H1 (cell line): ENCODE results near the gene CDKN2C. TPM values are rescaled to one million over a fixed set of nuclear protein-coding genes. Genes with fewer than 3 reads are reported as not detected.

Experiments used
- CTCF ChIA-PET: fragments of 300-600 bp; sonication (Branson Sonifier 250); formaldehyde crosslinking; loops from one replicate; lab custom pipeline; 2021; ENCODE audit not compliant: partially characterized antibody; lab: Charles Lee
- POLR2A ChIA-PET: fragments of 300-600 bp; sonication (Branson Sonifier 250); formaldehyde crosslinking; loops from one replicate; lab custom pipeline; 2021; ENCODE audit warnings: inconsistent platforms; ENCODE audit not compliant: partially characterized antibody; lab: Charles Lee
- DNase-seq, 2 experiments: peaks; one replicate each; pipeline versions ENCODE4 v3.0.0 to v3.0.0-alpha.2; 2010 to 2022; ENCODE audit warnings: low spot score in 2 of 2, low read depth in 1 of 2, mixed read lengths in 1 of 2
- FAIRE-seq: peaks from 2 replicates; lab custom pipeline; 2011; peaks lifted over from hg19 to GRCh38; lab: Jason Lieb, UNC
- H2AFZ ChIP-seq: 2 replicates; pipeline ENCODE4 v1.8.1; 2012; ENCODE audit warnings: low read length, inconsistent platforms
- H2AK5ac ChIP-seq: 2 replicates; pipeline ENCODE4 v1.6.1; 2013; ENCODE audit warnings: low read depth, low read length
- H2BK120ac ChIP-seq: replicated peaks from 2 replicates; pipeline ENCODE3; 2013; ENCODE audit warnings: low read depth, low read length, inconsistent platforms
- H2BK12ac ChIP-seq: 2 replicates; pipeline ENCODE4 v1.6.1; 2013; ENCODE audit warnings: low read depth, low read length
- H2BK15ac ChIP-seq: 2 replicates; pipeline ENCODE4 v1.6.1; 2013; ENCODE audit warnings: low read length
- H2BK20ac ChIP-seq: 2 replicates; pipeline ENCODE4 v1.6.1; 2013; ENCODE audit warnings: low read length
- H2BK5ac ChIP-seq: 2 replicates; pipeline ENCODE4 v1.6.1; 2013; ENCODE audit warnings: low read depth, low read length
- H3K14ac ChIP-seq: 2 replicates; pipeline ENCODE4 v1.6.1; 2013; ENCODE audit warnings: inconsistent platforms; ENCODE audit not compliant: insufficient read length
- H3K18ac ChIP-seq: 2 replicates; pipeline ENCODE4 v1.6.1; 2013; ENCODE audit warnings: low read length; ENCODE audit errors: extremely low read depth
- H3K23ac ChIP-seq: 2 replicates; pipeline ENCODE4 v1.6.1; 2013; ENCODE audit warnings: inconsistent platforms; ENCODE audit not compliant: insufficient read length
- H3K23me2 ChIP-seq: 2 replicates; pipeline ENCODE4 v1.6.1; 2013; ENCODE audit warnings: low read depth, low read length
- H3K27ac ChIP-seq: 2 replicates; pipeline ENCODE4 v1.6.1; 2011; ENCODE audit warnings: low read depth, low read length, inconsistent platforms
- H3K27me3 ChIP-seq, 4 experiments: replicated peaks in 1 of 4; 1 replicate in 1 of 4; 2 replicates in 3 of 4; pipeline versions ENCODE4 v1.6.1 to v1.8.1; 2011 to 2013; ENCODE audit warnings: low read length in 3 of 4, mild to moderate bottlenecking in 3 of 4, inconsistent platforms in 2 of 4, mixed read lengths in 2 of 4, moderate library complexity in 1 of 4; ENCODE audit not compliant: control insufficient read depth in 3 of 4, insufficient read depth in 3 of 4; ENCODE audit errors: extremely low read depth in 1 of 4
- H3K36me3 ChIP-seq, 4 experiments: 2 replicates each; pipeline versions ENCODE4 v1.6.1 to v1.8.1; 2011 to 2013; ENCODE audit warnings: mild to moderate bottlenecking in 4 of 4, low read length in 3 of 4, moderate library complexity in 2 of 4, control low read depth in 1 of 4, inconsistent platforms in 1 of 4; ENCODE audit not compliant: insufficient read depth in 4 of 4, control insufficient read depth in 2 of 4
- H3K4ac ChIP-seq: replicated peaks from 2 replicates; pipeline ENCODE3; 2013; ENCODE audit warnings: low read length, low read depth, mixed read lengths, inconsistent platforms; ENCODE audit not compliant: insufficient read length
- H3K4me1 ChIP-seq, 4 experiments: replicated peaks in 1 of 4; 1 replicate in 1 of 4; 2 replicates in 3 of 4; pipeline versions ENCODE4 v1.6.1 to v1.8.1; 2011 to 2013; ENCODE audit warnings: low read length in 3 of 4, inconsistent platforms in 2 of 4, mixed read lengths in 1 of 4; ENCODE audit not compliant: insufficient read depth in 4 of 4, control insufficient read depth in 3 of 4
- H3K4me2 ChIP-seq, 2 experiments: 2 replicates each; pipeline versions ENCODE4 v1.6.1 to v1.8.1; 2011 to 2013; ENCODE audit warnings: low read depth in 2 of 2, low read length in 2 of 2, control low read depth in 1 of 2, inconsistent platforms in 1 of 2, mild to moderate bottlenecking in 1 of 2; ENCODE audit not compliant: insufficient read depth in 1 of 2
- H3K4me3 ChIP-seq, 4 experiments: fragments of 200-600, 300-600 bp in 1 of 4; sonication (generic), shearing (Covaris generic), sonication (Bioruptor Twin) in 1 of 4; 2 replicates each; pipeline versions ENCODE4 v1.5.1 to v1.8.1; 2011 to 2016; ENCODE audit warnings: low read length in 4 of 4, low read depth in 3 of 4, control low read depth in 2 of 4, inconsistent platforms in 2 of 4, mild to moderate bottlenecking in 2 of 4, mixed read lengths in 1 of 4, moderate library complexity in 1 of 4; ENCODE audit not compliant: insufficient read depth in 2 of 4; ENCODE audit errors: extremely low read depth in 1 of 4
- H3K56ac ChIP-seq: replicated peaks from 2 replicates; pipeline ENCODE3; 2013; ENCODE audit warnings: low read depth, mild to moderate bottlenecking, mixed read lengths, low read length, inconsistent platforms; ENCODE audit not compliant: insufficient read length
- H3K79me1 ChIP-seq: 2 replicates; pipeline ENCODE4 v1.6.1; 2013; ENCODE audit warnings: low read depth, low read length, control low read depth
- H3K79me2 ChIP-seq, 2 experiments: 2 replicates each; pipeline versions ENCODE4 v1.6.1 to v1.8.1; 2012 to 2013; ENCODE audit warnings: low read length in 2 of 2, mild to moderate bottlenecking in 2 of 2, inconsistent platforms in 1 of 2; ENCODE audit not compliant: insufficient read depth in 2 of 2, control insufficient read depth in 1 of 2
- H3K9ac ChIP-seq, 4 experiments: replicated peaks in 1 of 4; 1 replicate in 1 of 4; 2 replicates in 3 of 4; pipeline versions ENCODE4 v1.6.1 to v1.8.1; 2011 to 2013; ENCODE audit warnings: low read depth in 3 of 4, low read length in 3 of 4, control low read depth in 2 of 4, mild to moderate bottlenecking in 2 of 4, moderate library complexity in 2 of 4, inconsistent platforms in 1 of 4; ENCODE audit errors: extremely low read depth in 1 of 4
- H3K9me3 ChIP-seq, 2 experiments: 2 replicates each; pipeline versions ENCODE4 v1.6.1 to v1.8.1; 2012 to 2013; ENCODE audit warnings: mild to moderate bottlenecking in 2 of 2, moderate library complexity in 2 of 2, control low read depth in 1 of 2, inconsistent platforms in 1 of 2, low read depth in 1 of 2, low read length in 1 of 2, mixed read lengths in 1 of 2; ENCODE audit not compliant: insufficient read depth in 2 of 2
- H4K20me1 ChIP-seq, 2 experiments: replicated peaks in 1 of 2; 2 replicates each; pipeline versions ENCODE3 to v1.8.1; 2011 to 2013; ENCODE audit warnings: inconsistent platforms in 2 of 2, low read length in 2 of 2, mild to moderate bottlenecking in 1 of 2; ENCODE audit not compliant: insufficient read depth in 2 of 2, control insufficient read depth in 1 of 2
- H4K5ac ChIP-seq: 2 replicates; pipeline ENCODE4 v1.6.1; 2013; ENCODE audit warnings: low read length, low read depth, mixed read lengths, inconsistent platforms; ENCODE audit not compliant: insufficient read length
- H4K8ac ChIP-seq: 2 replicates; pipeline ENCODE4 v1.8.0; 2013; ENCODE audit warnings: mild to moderate bottlenecking, moderate library complexity, low read length, inconsistent platforms; ENCODE audit not compliant: insufficient read depth; ENCODE audit errors: extremely low read depth
- H4K91ac ChIP-seq: replicated peaks from 2 replicates; pipeline ENCODE3; 2013; ENCODE audit warnings: low read length, mixed read lengths, inconsistent platforms; ENCODE audit not compliant: insufficient read length
- CBX8 ChIP-seq: fragments of 300-800, 300-1000 bp; sonication (generic); IDR thresholded peaks from 2 replicates; pipeline ENCODE4 v1.7.1; 2016; ENCODE audit warnings: low read depth, low read length, borderline replicate concordance
- RAD21 ChIP-seq, 2 experiments: IDR thresholded peaks in 1 of 2; conservative IDR thresholded peaks in 1 of 2; 2 replicates each; pipeline ENCODE4 v1.6.1; 2011; ENCODE audit warnings: low read depth in 2 of 2, low read length in 2 of 2, improper control_type of control experiment in 1 of 2, inconsistent platforms in 1 of 2, mild to moderate bottlenecking in 1 of 2, moderate library complexity in 1 of 2
- WGBS, 2 experiments: shearing (Covaris generic) in 1 of 2; methylation state at CpG; one replicate each; pipeline versions ENCODE4 v1.1.6 to v1.1.7; 2013 to 2015; ENCODE audit warnings: low lambda C conversion rate in 2 of 2, mixed read lengths in 2 of 2, inconsistent platforms in 1 of 2, low coverage in 1 of 2, missing lambda C conversion rate in 1 of 2; ENCODE audit not compliant: insufficient replicate concordance in 2 of 2, insufficient coverage in 1 of 2, insufficient read length in 1 of 2; ENCODE audit errors: extremely low coverage in 1 of 2, missing lambda C conversion rate in 1 of 2; 5-methylcytosine and 5-hydroxymethylcytosine counted together
- polyA plus RNA-seq, 7 experiments: library from polyadenylated mRNA; depleted of rRNA in 3 of 7; stranded (reverse) in 5 of 7; unstranded in 2 of 7; fragments of >200 nt in 5 of 7; fragments of 200-250 nt in 2 of 7; gene quantifications; 1 replicate in 5 of 7; 2 replicates in 1 of 7; 4 replicates in 1 of 7; pipeline versions ENCODE4 v1.2.1 to v1.2.3, GENCODE V29; 2011 to 2013; ENCODE audit warnings: missing spikeins in 2 of 7, mixed read lengths in 2 of 7
- total RNA-seq: library from RNA; stranded (reverse); fragmentation: NEBNext Ultra II Directional; extraction: Animal tissue kit (Norgen Biotek cat#: 25700); gene quantifications from 2 replicates; pipeline ENCODE4 v1.2.1, GENCODE V29; 2021

The CDKN2C gene
- total and polyA plus RNA-seq, 2 of the 8 experiments (the other 6 are each of a cell fraction or from before 2014, with no cell fraction given) = not detected

- FAIRE-seq (no peak), DNase-seq (no peak)
- no peak overlapping the region for H4K5ac ChIP-seq
- H2AFZ ChIP-seq = no peak overlapping the region
- TF ChIP-seq CBX8 (0 out of 2 replicates have a peak, but pooled peaks have one; percentile 22), RAD21 (IDR thresholded peaks at IDR 0.05 in 1 of 2, conservative IDR thresholded peaks at IDR 0.05 in 1 of 2; ENCODE audit: low read depth in 2 of 2, low read length in 2 of 2) (no peak)
- peaks cover 10 to 18% of the 10 kb centered on the region in 2 experiments for H4K20me1 ChIP-seq
- no peak overlapping the region for H2BK120ac ChIP-seq
- H3K9ac ChIP-seq = no peak overlapping the region
- H3K9me3 ChIP-seq = no peaks in the 10 kb centered on the region
- H2BK5ac ChIP-seq = no peak overlapping the region
- H3K27me3 ChIP-seq = peaks cover 57 to 98% (median 82%) of the 10 kb centered on the region in 4 experiments
- H3K36me3 ChIP-seq = no peaks in the 10 kb centered on the region; a peak in 1 of 8 replicates
- H4K91ac ChIP-seq = no peak overlapping the region
- no peak overlapping the region for H2BK12ac ChIP-seq
- H2BK20ac ChIP-seq = no peak overlapping the region
- H4K8ac ChIP-seq = no peak overlapping the region
- ChIA-PET CTCF (no interaction called here), POLR2A (no interaction called here)
- no peak overlapping the region for H3K23ac ChIP-seq
- H3K4ac ChIP-seq = no peak overlapping the region
- no peak overlapping the region for H2AK5ac ChIP-seq
- H3K23me2 ChIP-seq = peaks cover 3% of the 10 kb centered on the region; the same call in 1 of the 2 replicates
- H3K27ac ChIP-seq = no peak overlapping the region
- no peaks in the 10 kb centered on the region for H3K79me1 ChIP-seq
- no peak overlapping the region for H3K4me2 ChIP-seq
- H2BK15ac ChIP-seq = no peak overlapping the region
- no peak overlapping the region for H3K4me3 ChIP-seq
- no peak overlapping the region for H3K18ac ChIP-seq
- no peak overlapping the region for H3K56ac ChIP-seq
- no peak overlapping the region for H3K14ac ChIP-seq
- peaks cover 5 to 14% (median 11%) of the 10 kb centered on the region in 4 experiments for H3K4me1 ChIP-seq
- WGBS, 2 experiments = 33% methylated on average over 1 of the region's 1 CpG; no CpG with 5 or more reads in 1 of the 2 experiments
- no peaks in the 10 kb centered on the region for H3K79me2 ChIP-seq
Measured at GRCh38 chr1:50974618-50974935, 4.5 kb downstream of the CDKN2C start.
